Stimulated activated CD8-positive, alpha-beta memory T cell treated with anti-CD3 and anti-CD28 coated beads, Interleukin-15, amount 100 ng/mL, for 4 hours (primary cell): ENCODE results near the gene RFXANK.
"Not testable (repeated sequence)": the region's sequence is repeated elsewhere in the genome, so short reads cannot be mapped to it uniquely, and the experiment has no call there.

Experiments
- DNase-seq, 2 donors: peaks; one replicate each; pipeline ENCODE4 v3.0.0-alpha.2; 2020; ENCODE audit warnings: low read depth in 2 of 2

Gene RFXANK

DNA sequence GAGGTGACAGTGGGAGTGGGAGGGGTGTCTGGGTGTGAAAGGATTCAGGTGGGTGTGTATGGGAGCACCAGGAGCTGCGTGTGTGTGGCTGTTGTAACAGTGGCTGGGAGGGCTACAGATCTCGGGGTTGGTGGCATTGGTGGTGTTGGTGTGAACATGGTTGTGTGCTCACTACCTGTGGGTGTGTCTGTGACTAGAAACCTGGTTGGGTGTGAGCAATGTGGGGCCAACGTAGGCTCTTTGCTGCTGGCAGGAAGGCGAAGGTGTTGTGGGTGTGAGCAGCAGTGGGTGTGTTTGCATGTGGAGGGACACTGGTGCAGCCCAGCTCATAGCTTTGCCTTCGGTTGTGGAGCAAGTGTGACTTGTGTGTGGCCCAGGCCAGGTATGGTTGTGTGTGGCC lies 14.9 kb downstream of the RFXANK start:
- no peak for DNase-seq

DNA sequence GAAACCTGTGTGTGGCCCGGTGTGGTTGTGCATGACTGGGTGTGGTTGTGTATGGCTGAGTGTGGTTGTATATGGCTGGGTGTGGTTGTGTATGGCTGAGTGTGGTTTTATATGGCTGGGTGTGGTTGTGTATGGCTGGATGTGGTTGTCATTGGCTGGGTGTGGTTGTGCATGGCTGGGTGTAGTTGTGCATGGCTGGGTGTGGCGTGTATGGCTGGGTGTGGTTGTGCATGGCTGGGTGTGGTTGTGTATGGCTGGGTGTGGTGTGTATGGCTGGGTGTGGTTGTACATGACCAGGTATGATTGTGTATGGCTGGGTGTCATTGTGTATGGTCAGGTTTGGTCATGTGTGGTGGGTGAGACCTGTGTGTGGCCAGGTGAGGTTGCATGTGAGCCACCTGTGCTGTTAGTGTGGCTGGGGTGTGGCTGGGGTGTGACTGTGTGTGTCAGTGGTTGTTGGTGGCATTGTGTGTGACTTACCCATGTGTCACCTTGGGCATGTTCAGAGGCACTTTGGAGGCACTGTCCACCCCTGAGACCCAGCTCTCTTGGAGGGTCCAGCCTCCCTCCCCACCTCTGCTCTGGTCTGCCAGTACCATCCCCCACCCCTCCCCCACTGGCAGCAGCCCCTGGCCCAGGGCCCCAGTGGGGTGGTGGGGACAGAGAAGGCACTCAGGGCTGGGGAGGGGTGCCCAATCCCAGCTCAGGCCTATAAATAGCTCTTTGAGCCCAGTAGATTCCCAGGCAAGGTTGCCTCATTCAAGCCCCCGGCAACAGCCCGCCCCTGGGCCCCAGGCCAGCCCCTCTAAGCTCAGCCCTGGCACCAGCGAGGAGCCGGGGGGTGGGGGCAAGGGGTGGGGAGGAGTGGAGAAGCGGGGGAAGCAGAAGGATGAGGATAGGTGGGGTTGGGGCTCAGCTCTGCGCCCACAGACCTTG lies 15.8 kb downstream of the RFXANK start:
- DNase-seq, result no peak

- DNase-seq, result no peak
Measured at GRCh38 chr19:19209372-19209771, 17.3 kb downstream of the RFXANK start.

GRCh38 chr19:19211499-19212420 lies 19.7 kb downstream of the RFXANK start, which contains the start of gene NCAN:
Gene NCAN, plus strand, starts transcription at chr19:19211958. Its CDS starts 4,996 bp downstream, at chr19:19216954.
- no peak for DNase-seq

- no peak for DNase-seq
Measured at GRCh38 chr19:19212916-19213315, 20.9 kb downstream of the RFXANK start.

- DNase-seq, result no peak
Measured at GRCh38 chr19:19213426-19214158, 21.5 kb downstream of the RFXANK start.

DNA sequence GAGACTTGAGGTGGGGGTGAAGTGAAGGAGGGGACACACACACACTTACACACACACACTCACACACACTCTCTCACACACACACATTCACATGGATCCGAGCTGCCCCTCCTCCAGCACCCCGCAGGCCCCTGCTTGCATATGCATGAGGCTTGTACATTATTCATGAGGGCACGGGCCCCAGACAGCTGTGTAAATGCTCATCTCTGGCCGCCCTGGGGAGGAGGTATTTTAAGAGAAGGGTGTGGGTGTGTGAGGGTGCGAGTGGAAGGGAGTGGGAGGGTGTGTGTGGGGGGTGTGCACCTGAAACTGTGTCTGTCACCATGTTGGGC lies 22.1 kb downstream of the RFXANK start:
- DNase-seq, result no peak

- DNase-seq, result no peak
Measured at GRCh38 chr19:19214892-19215291, 22.8 kb downstream of the RFXANK start.

DNA sequence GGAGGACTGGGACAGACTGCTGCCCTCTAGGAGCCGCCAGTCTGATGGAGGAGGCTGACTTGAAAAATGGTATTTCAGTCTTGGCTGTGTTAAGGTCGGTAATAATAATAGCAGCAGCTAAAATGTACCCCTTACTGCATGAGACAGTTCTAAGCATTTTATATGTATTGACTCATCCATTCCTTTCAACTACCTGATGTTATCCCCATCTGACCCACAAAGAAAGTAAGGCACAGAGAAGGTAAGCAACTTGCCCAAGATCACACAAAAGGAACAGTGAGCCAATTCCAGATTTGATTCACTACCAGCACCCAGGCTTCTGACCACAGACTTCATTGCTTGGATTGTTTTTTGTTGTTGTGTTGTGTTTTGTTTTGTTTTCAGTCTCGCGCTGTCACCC lies 23.7 kb downstream of the RFXANK start:
- no peak for DNase-seq

GRCh38 chr19:19217099-19217498 lies 25.0 kb downstream of the RFXANK start:
- no peak for DNase-seq

GRCh38 chr19:19218911-19219310 lies 26.9 kb downstream of the RFXANK start:
- no peak for DNase-seq

- DNase-seq, result not testable (repeated sequence)
Measured at GRCh38 chr19:19221000-19221399, 28.9 kb downstream of the RFXANK start.

- DNase-seq, result no peak
Measured at GRCh38 chr19:19223060-19223459, 31.0 kb downstream of the RFXANK start.

DNA sequence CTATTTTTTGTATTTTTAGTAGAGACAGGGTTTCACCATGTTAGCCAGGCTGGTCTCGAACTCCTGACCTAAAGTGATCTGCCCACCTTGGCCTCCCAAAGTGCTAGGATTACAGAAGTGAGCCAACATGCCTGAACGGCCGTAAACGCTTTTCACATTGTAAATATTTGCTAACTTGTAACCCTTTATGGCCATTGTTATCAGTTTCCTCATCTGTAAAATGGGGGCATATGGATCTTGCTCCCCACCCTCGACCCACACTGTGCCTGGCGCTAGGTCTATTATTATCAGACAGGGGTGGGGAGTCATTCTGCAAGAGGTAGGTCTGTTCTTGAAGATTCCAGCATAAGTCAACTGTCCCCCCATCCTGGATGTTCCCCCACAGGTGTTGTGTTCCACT lies 31.6 kb downstream of the RFXANK start:
- DNase-seq, result no peak

- no peak for DNase-seq
Measured at GRCh38 chr19:19224150-19224851, 32.2 kb downstream of the RFXANK start.

- DNase-seq, result peak; percentile 46 to 55
Measured at GRCh38 chr19:19224852-19225494, 32.9 kb downstream of the RFXANK start.

GRCh38 chr19:19226204-19226603 lies 34.1 kb downstream of the RFXANK start:
- DNase-seq, result no peak

DNA sequence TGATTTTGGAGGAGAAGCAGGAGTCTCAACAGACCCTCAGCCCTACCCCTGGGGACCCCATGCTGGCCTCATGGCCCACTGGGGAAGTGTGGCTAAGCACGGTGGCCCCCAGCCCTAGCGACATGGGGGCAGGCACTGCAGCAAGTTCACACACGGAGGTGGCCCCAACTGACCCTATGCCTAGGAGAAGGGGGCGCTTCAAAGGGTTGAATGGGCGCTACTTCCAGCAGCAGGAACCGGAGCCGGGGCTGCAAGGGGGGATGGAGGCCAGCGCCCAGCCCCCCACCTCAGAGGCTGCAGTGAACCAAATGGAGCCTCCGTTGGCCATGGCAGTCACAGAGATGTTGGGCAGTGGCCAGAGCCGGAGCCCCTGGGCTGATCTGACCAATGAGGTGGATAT lies 34.6 kb downstream of the RFXANK start:
- no peak for DNase-seq

GRCh38 chr19:19227217-19227616 lies 35.2 kb downstream of the RFXANK start:
- no peak for DNase-seq

- no peak for DNase-seq
Measured at GRCh38 chr19:19229701-19230100, 37.6 kb downstream of the RFXANK start.

DNA sequence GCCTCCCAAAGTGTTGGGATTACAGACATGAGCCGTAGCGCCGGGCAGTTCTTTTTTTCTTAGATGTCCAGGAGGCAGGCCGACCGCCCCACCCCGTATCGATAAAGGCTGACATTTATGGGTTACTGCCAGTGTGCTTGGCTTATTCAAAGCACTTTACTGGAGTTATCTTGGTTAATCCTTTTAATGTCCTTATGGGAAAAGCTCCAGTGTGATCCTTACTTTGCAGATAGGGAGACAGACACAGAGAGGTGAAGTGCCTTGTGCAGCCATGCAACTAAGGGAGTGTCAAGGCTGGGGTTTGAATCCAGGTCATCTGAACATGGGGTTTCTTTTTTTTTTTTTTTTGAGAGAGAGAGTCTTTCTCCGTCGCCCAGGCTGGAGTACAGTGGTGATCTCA lies 38.9 kb downstream of the RFXANK start:
- no peak for DNase-seq
